Activated T-cell treated with anti-CD3 and anti-CD28 coated beads for 48 hours (primary cell): Measurements from ENCODE around the gene ACACA.

ENCODE experiments used
- DNase-seq: peaks from one replicate; pipeline ENCODE4 v3.0.0-alpha.2; 2020; ENCODE audit warnings: low read depth

The ACACA gene

GRCh38 chr17:37066322-37067255, 340.0 kb downstream of the ACACA start:
- no peak for DNase-seq

- DNase-seq, result no peak
These were observed 340.9 kb downstream of the ACACA start for GRCh38 chr17:37065486-37066321.

- DNase-seq, result no peak
These were observed 341.7 kb downstream of the ACACA start for GRCh38 chr17:37064956-37065355.

- DNase-seq, result no peak
These were observed 342.4 kb downstream of the ACACA start for GRCh38 chr17:37064206-37064605.

- no peak for DNase-seq
These were observed 344.6 kb downstream of the ACACA start for GRCh38 chr17:37062021-37062420.

- DNase-seq, result no peak
These were observed 345.7 kb downstream of the ACACA start for GRCh38 chr17:37060928-37061327.

GRCh38 chr17:37060094-37060493, 346.5 kb downstream of the ACACA start:
- no peak for DNase-seq

GRCh38 chr17:37059493-37059892, 347.1 kb downstream of the ACACA start:
- DNase-seq, result no peak

- no peak for DNase-seq
These were observed 350.0 kb downstream of the ACACA start for GRCh38 chr17:37056622-37057021.

GRCh38 chr17:37054894-37055293, 351.7 kb downstream of the ACACA start:
- DNase-seq, result no peak

- DNase-seq, result no peak
These were observed 354.2 kb downstream of the ACACA start for GRCh38 chr17:37052450-37052849.

- DNase-seq, result no peak
These were observed 354.8 kb downstream of the ACACA start for GRCh38 chr17:37051833-37052232.

GRCh38 chr17:37051381-37051780, 355.3 kb downstream of the ACACA start:
- no peak for DNase-seq

- DNase-seq, result no peak
These were observed 355.7 kb downstream of the ACACA start for GRCh38 chr17:37050920-37051319.

- DNase-seq, result no peak
These were observed 357.8 kb downstream of the ACACA start for GRCh38 chr17:37048811-37049210.

- DNase-seq, result peak; percentile 74
These were observed 359.0 kb downstream of the ACACA start for GRCh38 chr17:37047631-37048104.

- DNase-seq, result no peak
These were observed 361.2 kb downstream of the ACACA start for GRCh38 chr17:37045351-37045922.

- no peak for DNase-seq
These were observed 363.4 kb downstream of the ACACA start for GRCh38 chr17:37043201-37043600.

GRCh38 chr17:37041932-37042331, 364.7 kb downstream of the ACACA start:
- DNase-seq, result no peak

GRCh38 chr17:37039269-37039668, 367.4 kb downstream of the ACACA start:
- no peak for DNase-seq

- no peak for DNase-seq
These were observed 369.0 kb downstream of the ACACA start for GRCh38 chr17:37037590-37038155.
